Measurements from ENCODE around the gene EOLA2.

DNA sequence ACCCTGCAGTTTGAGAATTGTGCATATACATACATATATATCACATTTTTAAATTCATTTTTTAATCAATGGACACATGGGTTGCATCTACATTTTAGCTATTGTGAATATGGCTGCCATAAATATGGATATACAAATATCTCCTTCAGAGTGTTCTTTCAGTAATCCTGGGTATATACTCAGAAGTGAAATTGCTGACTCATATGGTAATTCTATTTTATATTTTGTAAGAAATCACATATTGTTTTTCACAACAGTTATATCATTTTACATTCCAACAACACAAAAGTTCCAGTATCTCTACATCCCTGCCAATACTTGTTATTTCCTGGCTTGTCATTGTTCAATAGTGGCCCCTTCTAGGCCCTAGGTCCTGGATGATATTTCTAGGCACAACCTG lies 29.6 kb downstream of the EOLA2 start:
- no peak for TF ChIP-seq JUN (IDR thresholded peaks at IDR 0.05; ENCODE audit: low read depth, low read length)
- TF ChIP-seq, protein P1, sequence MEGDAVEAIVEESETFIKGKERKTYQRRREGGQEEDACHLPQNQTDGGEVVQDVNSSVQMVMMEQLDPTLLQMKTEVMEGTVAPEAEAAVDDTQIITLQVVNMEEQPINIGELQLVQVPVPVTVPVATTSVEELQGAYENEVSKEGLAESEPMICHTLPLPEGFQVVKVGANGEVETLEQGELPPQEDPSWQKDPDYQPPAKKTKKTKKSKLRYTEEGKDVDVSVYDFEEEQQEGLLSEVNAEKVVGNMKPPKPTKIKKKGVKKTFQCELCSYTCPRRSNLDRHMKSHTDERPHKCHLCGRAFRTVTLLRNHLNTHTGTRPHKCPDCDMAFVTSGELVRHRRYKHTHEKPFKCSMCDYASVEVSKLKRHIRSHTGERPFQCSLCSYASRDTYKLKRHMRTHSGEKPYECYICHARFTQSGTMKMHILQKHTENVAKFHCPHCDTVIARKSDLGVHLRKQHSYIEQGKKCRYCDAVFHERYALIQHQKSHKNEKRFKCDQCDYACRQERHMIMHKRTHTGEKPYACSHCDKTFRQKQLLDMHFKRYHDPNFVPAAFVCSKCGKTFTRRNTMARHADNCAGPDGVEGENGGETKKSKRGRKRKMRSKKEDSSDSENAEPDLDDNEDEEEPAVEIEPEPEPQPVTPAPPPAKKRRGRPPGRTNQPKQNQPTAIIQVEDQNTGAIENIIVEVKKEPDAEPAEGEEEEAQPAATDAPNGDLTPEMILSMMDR (IDR thresholded peaks at IDR 0.05; ENCODE audit: control extremely low read depth in 1 of 3, insufficient read depth in 1 of 3, low read depth in 1 of 3, low read length in 3 of 3) = no peak
- no peak for TF ChIP-seq SIN3A (conservative IDR thresholded peaks at IDR 0.05 in 1 of 2, IDR thresholded peaks at IDR 0.05 in 1 of 2; ENCODE audit: low read depth in 1 of 2, low read length in 2 of 2)
- no peak for TF ChIP-seq RAD21 (IDR thresholded peaks at IDR 0.05 in 1 of 2, conservative IDR thresholded peaks at IDR 0.05 in 1 of 2; ENCODE audit: low read depth in 2 of 2, low read length in 2 of 2)
- TF ChIP-seq, protein P2, sequence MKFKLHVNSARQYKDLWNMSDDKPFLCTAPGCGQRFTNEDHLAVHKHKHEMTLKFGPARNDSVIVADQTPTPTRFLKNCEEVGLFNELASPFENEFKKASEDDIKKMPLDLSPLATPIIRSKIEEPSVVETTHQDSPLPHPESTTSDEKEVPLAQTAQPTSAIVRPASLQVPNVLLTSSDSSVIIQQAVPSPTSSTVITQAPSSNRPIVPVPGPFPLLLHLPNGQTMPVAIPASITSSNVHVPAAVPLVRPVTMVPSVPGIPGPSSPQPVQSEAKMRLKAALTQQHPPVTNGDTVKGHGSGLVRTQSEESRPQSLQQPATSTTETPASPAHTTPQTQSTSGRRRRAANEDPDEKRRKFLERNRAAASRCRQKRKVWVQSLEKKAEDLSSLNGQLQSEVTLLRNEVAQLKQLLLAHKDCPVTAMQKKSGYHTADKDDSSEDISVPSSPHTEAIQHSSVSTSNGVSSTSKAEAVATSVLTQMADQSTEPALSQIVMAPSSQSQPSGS (IDR thresholded peaks at IDR 0.05; ENCODE audit: low read length) = no peak
- TF ChIP-seq NANOG (IDR thresholded peaks at IDR 0.05; ENCODE audit: insufficient read depth, low read depth, low read length, poor library complexity, severe bottlenecking) = no peak
- TF ChIP-seq EZH2 (IDR thresholded peaks at IDR 0.05; ENCODE audit: low read depth, low read length, severe bottlenecking) = no peak
- TF ChIP-seq, protein P3, sequence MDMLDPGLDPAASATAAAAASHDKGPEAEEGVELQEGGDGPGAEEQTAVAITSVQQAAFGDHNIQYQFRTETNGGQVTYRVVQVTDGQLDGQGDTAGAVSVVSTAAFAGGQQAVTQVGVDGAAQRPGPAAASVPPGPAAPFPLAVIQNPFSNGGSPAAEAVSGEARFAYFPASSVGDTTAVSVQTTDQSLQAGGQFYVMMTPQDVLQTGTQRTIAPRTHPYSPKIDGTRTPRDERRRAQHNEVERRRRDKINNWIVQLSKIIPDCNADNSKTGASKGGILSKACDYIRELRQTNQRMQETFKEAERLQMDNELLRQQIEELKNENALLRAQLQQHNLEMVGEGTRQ (IDR thresholded peaks at IDR 0.05; ENCODE audit: low read length) = no peak
- no peak for TF ChIP-seq HDAC6 (IDR thresholded peaks at IDR 0.05; ENCODE audit: low read depth, low read length)
- TF ChIP-seq POLR2A (IDR thresholded peaks at IDR 0.05; ENCODE audit: control extremely low read depth in 1 of 2, low read depth in 2 of 2, low read length in 2 of 2) = no peak
